Smooth muscle cell (in vitro differentiated cells): ENCODE data around the gene SH3BP5. TPM values are rescaled to one million over a fixed set of nuclear protein-coding genes. Genes with fewer than 3 reads are reported as not detected.

Experiments
- DNase-seq: peaks from one replicate; lab custom pipeline; 2025; ENCODE audit not compliant: unreplicated experiment; lab: John Stamatoyannopoulos, UW
- H2AFZ ChIP-seq: fragments of 200-600 bp; sonication (generic); 2 replicates; pipeline ENCODE4 v1.6.0; 2016; ENCODE audit warnings: antibody characterized with exemption, low read depth, mild to moderate bottlenecking
- H3F3A ChIP-seq: fragments of 200-600 bp; sonication (generic); 2 replicates; pipeline ENCODE4 v1.6.0; 2017; ENCODE audit warnings: antibody characterized with exemption, low read depth
- H3K27ac ChIP-seq: fragments of 200-600 bp; sonication (generic); 2 replicates; pipeline ENCODE4 v1.5.1; 2016; ENCODE audit warnings: low read depth, mild to moderate bottlenecking
- H3K27me3 ChIP-seq: fragments of 200-600 bp; sonication (generic); 2 replicates; pipeline ENCODE4 v1.6.1; 2016; ENCODE audit warnings: low read depth, mild to moderate bottlenecking
- H3K36me3 ChIP-seq: fragments of 200-600 bp; sonication (generic); 2 replicates; pipeline ENCODE4 v1.5.1; 2016; ENCODE audit warnings: low read depth
- H3K4me1 ChIP-seq: fragments of 200-600 bp; sonication (generic); 2 replicates; pipeline ENCODE4 v1.5.1; 2016; ENCODE audit warnings: low read depth
- H3K4me2 ChIP-seq: fragments of 200-600 bp; sonication (generic); 2 replicates; pipeline ENCODE4 v1.6.0; 2016; ENCODE audit warnings: mild to moderate bottlenecking
- H3K4me3 ChIP-seq: fragments of 200-600 bp; sonication (generic); 2 replicates; pipeline ENCODE4 v1.5.1; 2016; ENCODE audit warnings: mild to moderate bottlenecking
- H3K79me2 ChIP-seq: fragments of 200-600 bp; sonication (generic); 2 replicates; pipeline ENCODE4 v1.6.0; 2016; ENCODE audit warnings: low read depth, mild to moderate bottlenecking
- H3K9ac ChIP-seq: fragments of 200-600 bp; sonication (generic); 2 replicates; pipeline ENCODE4 v1.6.0; 2016; ENCODE audit warnings: low read depth
- H3K9me3 ChIP-seq: fragments of 200-600 bp; sonication (generic); replicated peaks from 2 replicates; pipeline ENCODE4 v1.5.1; 2016; ENCODE audit warnings: low read depth
- H4K20me1 ChIP-seq: fragments of 200-600 bp; sonication (generic); 2 replicates; pipeline ENCODE4 v1.6.0; 2016; ENCODE audit warnings: low read depth
- CTCF ChIP-seq: fragments of 200-600 bp; sonication (generic); IDR thresholded peaks from 2 replicates; pipeline ENCODE4 v1.5.1; 2017; ENCODE audit warnings: borderline replicate concordance, mild to moderate bottlenecking, antibody characterized with exemption; ENCODE audit not compliant: insufficient read depth, poor library complexity, severe bottlenecking
- WGBS: methylation state at CpG from one replicate; pipeline ENCODE4 v1.1.7; 2016; ENCODE audit warnings: low lambda C conversion rate; 5-methylcytosine and 5-hydroxymethylcytosine counted together
- polyA plus RNA-seq: library from polyadenylated mRNA; unstranded; fragments of >200 nt; fragmentation: Nextera tagmentation; extraction: Ambion mirVana; gene quantifications from 2 replicates; pipeline ENCODE4 v1.2.1, GENCODE V29; 2016
- total RNA-seq: library from RNA; depleted of rRNA; stranded (reverse); fragments of >200 nt; gene quantifications from 2 replicates; pipeline ENCODE4 v1.2.3, GENCODE V29; 2014

The SH3BP5 gene
- total and polyA plus RNA-seq, 2 experiments from 2014 or later: 10.7 to 12.7 TPM

- WGBS: 95% methylated on average over 8 of the region's 8 CpGs
- TF ChIP-seq CTCF: no peak
Measured at GRCh38 chr3:15286022-15286421, 46.4 kb downstream of the SH3BP5 start.

GRCh38 chr3:15284121-15284889 is 48.1 kb downstream of the SH3BP5 start:
- H3K79me2 ChIP-seq: peaks cover 29% of the 10 kb centered on the region
- no peaks in the 10 kb centered on the region for H3K9me3 ChIP-seq
- WGBS: 94% methylated on average over 5 of the region's 5 CpGs
- peaks cover 8% of the 10 kb centered on the region for H3F3A ChIP-seq
- H3K9ac ChIP-seq: no peak overlapping the region
- H3K4me3 ChIP-seq: no peak overlapping the region
- H3K4me1 ChIP-seq: no peaks in the 10 kb centered on the region
- no peaks in the 10 kb centered on the region for H3K36me3 ChIP-seq
- no peaks in the 10 kb centered on the region for H4K20me1 ChIP-seq
- TF ChIP-seq CTCF: no peak
- H2AFZ ChIP-seq: no peak overlapping the region
- no peak overlapping the region for H3K27ac ChIP-seq
- H3K4me2 ChIP-seq: no peak overlapping the region
- H3K27me3 ChIP-seq: no peaks in the 10 kb centered on the region
- no peak for DNase-seq

More at GRCh38 chr3:15286022-15286421, 46.4 kb downstream of the SH3BP5 start:
- Histone ChIP-seq H3K27ac (no peak overlapping the region), H3K79me2 (peaks cover 26% of the 10 kb centered on the region), H3K4me2 (no peak overlapping the region), H3K4me1 (no peaks in the 10 kb centered on the region), H4K20me1 (no peaks in the 10 kb centered on the region), H3K36me3 (no peaks in the 10 kb centered on the region), H3K4me3 (no peak overlapping the region), H2AFZ (no peak overlapping the region), H3K9ac (no peak overlapping the region), H3K9me3 (no peaks in the 10 kb centered on the region), H3K27me3 (no peaks in the 10 kb centered on the region), H3F3A (peaks cover 8% of the 10 kb centered on the region)
- no peak for DNase-seq

GRCh38 chr3:15283702-15284101 is 48.7 kb downstream of the SH3BP5 start:
- H3K27me3 ChIP-seq: no peaks in the 10 kb centered on the region
- H3K4me2 ChIP-seq: no peak overlapping the region
- H3F3A ChIP-seq: peaks cover 8% of the 10 kb centered on the region
- no peak overlapping the region for H2AFZ ChIP-seq
- H3K9me3 ChIP-seq: no peaks in the 10 kb centered on the region
- TF ChIP-seq CTCF: no peak
- H3K36me3 ChIP-seq: no peaks in the 10 kb centered on the region
- no peaks in the 10 kb centered on the region for H3K4me1 ChIP-seq
- DNase-seq: no peak
- H3K9ac ChIP-seq: no peak overlapping the region
- WGBS: 90% methylated on average over 1 of the region's 1 CpG
- no peak overlapping the region for H3K27ac ChIP-seq
- no peaks in the 10 kb centered on the region for H4K20me1 ChIP-seq
- no peak overlapping the region for H3K4me3 ChIP-seq
- peaks cover 30% of the 10 kb centered on the region for H3K79me2 ChIP-seq

- H3K79me2 ChIP-seq: peaks cover 42% of the 10 kb centered on the region
- no peak overlapping the region for H3K4me3 ChIP-seq
- no peaks in the 10 kb centered on the region for H3K27me3 ChIP-seq
- no peak overlapping the region for H3K4me2 ChIP-seq
- H3F3A ChIP-seq: no peaks in the 10 kb centered on the region
- H3K36me3 ChIP-seq: no peaks in the 10 kb centered on the region
- H4K20me1 ChIP-seq: peaks cover 8% of the 10 kb centered on the region
- no peak overlapping the region for H3K9ac ChIP-seq
- DNase-seq: no peak
- H3K27ac ChIP-seq: no peak overlapping the region
- WGBS: 92% methylated on average over 9 of the region's 9 CpGs
- H2AFZ ChIP-seq: no peak overlapping the region
- no peaks in the 10 kb centered on the region for H3K9me3 ChIP-seq
- no peak for TF ChIP-seq CTCF
- H3K4me1 ChIP-seq: no peaks in the 10 kb centered on the region
Measured at GRCh38 chr3:15281817-15282216, 50.6 kb downstream of the SH3BP5 start.
